ENCODE results near the gene SLC6A7.

Gene SLC6A7

DNA sequence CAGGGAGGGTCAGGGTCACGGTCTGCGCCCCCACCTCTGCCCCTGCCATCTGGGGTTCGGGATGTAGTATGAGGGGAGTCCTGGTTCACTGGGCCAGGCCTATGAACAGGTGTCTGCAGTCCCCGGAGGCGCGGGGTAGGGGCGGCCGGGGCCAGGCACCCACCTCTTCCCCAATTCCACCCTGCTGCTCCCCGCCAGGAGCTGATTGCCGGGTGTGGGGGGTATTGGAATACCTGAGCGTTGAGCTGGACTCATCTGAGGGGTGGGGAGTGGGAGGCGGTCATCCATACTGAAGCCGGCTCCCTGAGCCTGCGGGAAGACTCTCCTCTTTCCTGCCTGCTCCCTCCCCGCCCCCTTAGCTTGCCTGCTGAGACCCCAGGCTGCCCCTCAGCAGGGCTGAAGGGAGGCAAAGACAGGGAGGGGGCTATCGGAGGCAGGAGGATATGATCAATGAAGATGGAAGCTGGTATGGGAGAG is 679 bp downstream of the SLC6A7 start:
- DNase-seq (ENCODE audit: low read depth in 2 of 3, low spot score in 2 of 3): no peak

DNA sequence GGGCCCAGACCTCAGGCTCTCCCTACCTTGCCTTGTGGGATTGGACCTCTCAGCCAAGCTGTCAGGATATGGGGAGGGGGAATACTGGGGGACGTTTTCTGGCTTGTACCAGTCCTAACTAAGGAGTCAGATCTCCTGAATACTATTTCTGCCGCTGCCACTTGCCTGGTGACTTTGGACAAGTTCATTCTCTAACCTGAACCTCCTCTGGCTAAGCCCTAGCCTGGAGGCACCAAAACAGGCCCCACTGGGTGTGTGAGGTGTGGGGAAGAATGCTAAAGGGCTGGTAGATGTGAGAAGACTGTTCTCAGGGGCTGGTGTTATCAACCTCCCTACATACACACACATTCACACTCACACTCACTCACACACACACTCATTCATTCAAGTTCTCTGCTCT is 1.1 kb downstream of the SLC6A7 start:
- no peak for DNase-seq (ENCODE audit: low read depth in 2 of 3, low spot score in 2 of 3)

DNA sequence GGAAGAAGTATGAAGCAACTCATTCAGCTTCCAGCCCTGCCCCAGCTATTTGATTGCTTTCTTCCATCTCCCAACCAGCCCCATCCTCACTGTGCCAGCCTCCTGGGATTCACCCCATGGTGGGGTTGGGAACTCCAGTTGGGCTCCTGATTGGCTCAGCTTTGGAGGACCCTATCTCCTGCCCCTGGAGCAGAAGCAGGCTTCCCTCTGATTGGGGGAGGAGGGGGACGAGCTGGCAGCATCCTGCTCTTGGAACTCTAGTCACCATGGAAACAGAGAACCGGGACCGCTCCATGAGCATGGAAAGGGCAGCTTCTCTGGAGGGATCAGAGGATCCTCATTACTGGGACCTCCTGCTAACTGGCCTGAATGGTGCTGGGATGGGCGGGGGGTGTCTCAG is 2.6 kb downstream of the SLC6A7 start:
- no peak for DNase-seq (ENCODE audit: low read depth in 2 of 3, low spot score in 2 of 3)

DNA sequence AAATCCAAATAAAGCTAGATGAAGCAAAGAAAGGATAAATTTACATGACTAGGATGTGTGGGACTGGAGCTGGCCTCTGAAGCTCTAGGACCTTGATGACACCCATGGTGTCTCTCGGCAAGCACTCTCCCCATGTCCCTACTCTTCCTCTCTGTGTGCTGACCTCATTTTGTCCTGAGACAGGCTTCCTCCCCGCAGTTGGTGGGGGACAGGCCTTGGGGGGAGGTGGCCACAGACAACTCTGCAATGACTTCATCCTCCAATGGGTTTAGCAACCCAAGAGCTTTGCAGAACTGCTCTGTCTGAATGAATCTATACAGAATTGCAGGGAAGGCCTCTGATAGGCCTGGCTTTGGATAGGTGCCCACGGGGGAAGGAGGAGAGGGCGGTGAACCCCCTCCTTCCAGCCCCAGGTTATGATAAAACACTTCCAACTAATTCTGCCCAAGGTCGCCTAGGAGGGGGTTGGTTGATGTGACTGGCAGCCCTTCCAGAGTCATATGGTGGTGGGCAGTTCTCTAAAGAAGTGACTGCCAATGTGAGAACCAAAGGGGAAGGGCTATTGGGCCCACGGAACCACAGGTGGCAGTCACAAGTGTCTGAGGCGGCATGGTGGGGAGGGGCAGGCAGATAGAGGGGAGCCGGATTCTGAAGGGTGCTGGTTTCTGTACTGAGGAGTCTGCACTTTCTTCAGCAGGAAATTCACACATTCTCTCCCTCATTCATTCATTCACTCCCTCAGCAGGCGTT is 6.0 kb downstream of the SLC6A7 start:
- no peak for DNase-seq (ENCODE audit: low read depth in 2 of 3, low spot score in 2 of 3)

DNA sequence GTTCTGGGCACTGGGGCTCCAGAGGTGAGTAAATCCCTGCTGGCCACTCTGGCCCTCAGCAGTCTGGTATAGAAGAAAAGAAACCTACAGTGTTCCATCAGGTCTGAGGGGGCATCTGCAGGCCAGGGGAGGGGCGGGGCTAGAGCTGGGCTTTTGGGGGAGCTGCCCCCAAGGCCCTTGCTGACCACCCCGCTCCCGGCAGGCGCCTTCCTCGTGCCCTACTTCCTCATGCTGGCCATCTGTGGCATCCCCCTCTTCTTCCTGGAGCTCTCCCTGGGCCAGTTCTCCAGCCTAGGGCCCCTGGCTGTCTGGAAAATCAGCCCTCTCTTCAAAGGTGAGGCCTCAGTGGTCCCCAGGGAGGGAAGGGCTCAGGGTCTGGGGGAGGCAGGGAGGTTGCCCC is 6.7 kb downstream of the SLC6A7 start:
- DNase-seq (ENCODE audit: low read depth in 2 of 3, low spot score in 2 of 3): no peak

DNA sequence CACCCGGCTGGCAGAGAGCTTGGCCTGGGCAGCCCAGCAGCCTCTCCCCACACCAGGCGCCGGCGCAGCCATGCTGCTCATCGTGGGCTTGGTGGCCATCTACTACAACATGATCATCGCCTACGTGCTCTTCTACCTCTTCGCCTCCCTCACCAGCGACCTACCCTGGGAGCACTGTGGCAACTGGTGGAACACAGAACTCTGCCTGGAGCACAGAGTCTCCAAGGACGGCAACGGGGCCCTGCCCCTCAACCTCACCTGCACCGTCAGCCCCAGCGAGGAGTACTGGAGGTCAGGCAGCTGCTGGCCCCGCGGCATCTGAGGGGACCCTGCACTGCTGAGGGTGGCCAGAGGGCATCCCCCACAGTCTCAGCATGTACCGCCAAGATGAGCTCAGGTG is 7.1 kb downstream of the SLC6A7 start:
- no peak for DNase-seq (ENCODE audit: low read depth in 2 of 3, low spot score in 2 of 3)

DNA sequence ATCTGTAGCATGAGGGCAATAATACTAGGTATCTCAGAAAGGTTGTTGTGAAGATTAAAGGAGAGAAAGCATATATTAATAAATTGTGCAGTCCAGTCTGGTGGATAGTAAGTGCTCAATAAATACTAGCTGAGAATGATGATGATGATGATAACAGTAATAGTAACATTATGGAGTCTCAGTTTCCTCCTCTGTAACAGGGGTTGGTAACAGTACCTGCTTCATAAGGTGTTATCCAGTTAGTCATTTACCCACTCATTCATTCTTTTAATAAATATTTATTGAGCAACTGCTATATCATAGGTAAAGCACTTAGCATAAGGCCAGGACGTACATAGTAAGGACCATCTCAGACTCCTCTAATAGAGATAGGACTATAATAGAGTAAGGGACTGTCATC is 7.6 kb downstream of the SLC6A7 start:
- no peak for DNase-seq (ENCODE audit: low read depth in 2 of 3, low spot score in 2 of 3)

DNA sequence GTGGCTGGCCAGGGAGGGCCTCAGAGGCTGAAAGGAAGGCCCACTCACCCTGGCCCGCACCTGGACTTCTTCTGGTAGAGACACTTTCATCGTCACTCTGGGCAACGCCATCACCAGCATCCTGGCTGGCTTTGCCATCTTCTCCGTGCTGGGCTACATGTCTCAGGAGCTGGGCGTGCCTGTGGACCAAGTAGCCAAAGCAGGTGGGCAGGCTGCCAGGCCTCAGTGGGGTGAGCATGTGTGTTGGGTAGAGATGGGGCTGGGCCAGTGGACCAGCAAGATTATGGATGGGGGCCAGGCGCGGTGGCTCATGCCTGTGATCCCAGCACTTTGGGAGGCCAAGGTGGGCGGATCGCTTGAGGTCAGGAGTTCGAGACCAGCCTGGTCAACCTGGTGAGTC is 12.6 kb downstream of the SLC6A7 start:
- no peak for DNase-seq (ENCODE audit: low read depth in 2 of 3, low spot score in 2 of 3)

DNA sequence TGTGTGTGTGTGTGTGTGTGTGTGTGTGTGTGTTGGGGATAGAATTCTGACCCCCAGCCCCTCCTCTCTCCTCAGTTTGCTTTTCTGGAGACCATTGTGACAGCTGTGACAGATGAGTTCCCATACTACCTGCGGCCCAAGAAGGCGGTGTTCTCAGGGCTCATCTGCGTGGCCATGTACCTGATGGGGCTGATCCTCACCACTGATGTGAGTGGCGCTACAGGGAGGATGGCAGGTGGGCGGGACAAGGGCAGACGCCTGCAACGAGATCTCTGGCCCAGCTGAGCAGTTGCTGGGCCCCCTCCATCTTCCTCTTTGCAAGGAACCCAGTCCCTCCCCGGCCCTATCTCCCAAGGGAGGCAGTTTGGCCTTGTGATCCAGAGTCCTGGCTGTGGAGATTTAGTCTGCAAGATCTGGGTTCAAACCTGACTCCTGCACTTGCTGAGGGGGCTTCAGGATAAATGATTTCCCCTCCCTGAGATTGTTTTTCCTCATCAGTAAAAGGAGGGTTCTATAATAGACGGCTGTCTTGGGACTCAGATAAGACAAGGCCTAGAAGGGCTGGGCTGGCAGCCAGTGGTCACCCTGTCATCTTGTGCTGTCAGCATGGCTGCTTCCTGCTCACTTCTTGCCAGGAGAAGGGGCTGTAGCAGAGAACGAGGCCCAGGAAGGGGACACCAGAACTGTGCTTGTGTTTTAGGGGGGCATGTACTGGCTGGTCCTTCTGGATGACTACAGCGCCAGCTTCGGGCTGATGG is 14.1 kb downstream of the SLC6A7 start:
- DNase-seq (ENCODE audit: low read depth in 2 of 3, low spot score in 2 of 3): no peak

DNA sequence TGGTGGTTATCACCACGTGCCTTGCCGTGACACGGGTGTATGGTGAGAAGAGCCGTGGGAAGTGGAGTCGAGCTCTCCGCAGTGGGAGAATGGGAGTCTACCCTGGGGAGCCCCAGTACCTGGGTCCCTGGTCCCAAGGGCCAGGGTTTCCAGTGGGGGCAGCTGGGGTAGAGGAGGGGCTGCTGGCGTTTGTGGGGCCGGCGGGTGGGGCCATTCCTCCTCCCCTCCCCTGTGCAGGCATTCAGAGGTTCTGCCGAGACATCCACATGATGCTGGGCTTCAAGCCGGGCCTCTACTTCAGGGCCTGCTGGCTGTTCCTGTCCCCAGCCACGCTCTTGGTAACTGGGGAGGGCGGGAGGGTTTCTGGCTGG is 14.7 kb downstream of the SLC6A7 start:
- no peak for DNase-seq (ENCODE audit: low read depth in 2 of 3, low spot score in 2 of 3)

DNA sequence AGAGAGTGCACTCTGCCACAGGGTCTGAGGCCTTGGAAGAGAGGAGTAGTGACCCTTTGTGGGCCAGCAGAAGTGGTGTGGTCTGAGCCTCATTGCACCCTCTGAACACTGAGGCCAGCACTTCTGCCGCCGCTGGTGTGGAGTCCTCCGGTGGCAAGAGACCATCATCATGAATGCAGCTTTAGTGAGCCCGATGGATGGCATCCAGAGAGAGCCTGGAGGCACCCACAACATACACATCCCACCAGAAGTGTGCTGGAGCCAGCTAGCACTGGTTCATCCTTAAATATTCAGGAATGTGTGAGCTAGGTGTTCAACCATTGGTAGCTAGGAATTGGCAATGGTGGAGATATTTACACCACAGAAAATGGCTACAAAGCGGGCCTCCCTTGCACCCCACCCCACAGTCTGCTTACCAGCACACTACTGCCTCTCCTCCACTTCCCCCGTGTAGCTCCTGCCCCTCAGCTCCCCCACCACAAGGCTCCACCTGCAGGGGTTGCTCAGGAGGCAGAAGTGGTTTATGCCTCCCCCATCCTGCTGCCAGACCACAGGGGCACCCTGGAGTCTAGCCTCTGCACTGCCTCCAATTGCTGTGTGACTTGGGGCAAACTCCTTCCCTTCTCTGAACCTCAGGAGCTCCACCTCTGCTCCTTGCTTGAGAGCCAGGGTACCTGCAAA is 16.4 kb downstream of the SLC6A7 start:
- no peak for DNase-seq (ENCODE audit: low read depth in 2 of 3, low spot score in 2 of 3)

DNA sequence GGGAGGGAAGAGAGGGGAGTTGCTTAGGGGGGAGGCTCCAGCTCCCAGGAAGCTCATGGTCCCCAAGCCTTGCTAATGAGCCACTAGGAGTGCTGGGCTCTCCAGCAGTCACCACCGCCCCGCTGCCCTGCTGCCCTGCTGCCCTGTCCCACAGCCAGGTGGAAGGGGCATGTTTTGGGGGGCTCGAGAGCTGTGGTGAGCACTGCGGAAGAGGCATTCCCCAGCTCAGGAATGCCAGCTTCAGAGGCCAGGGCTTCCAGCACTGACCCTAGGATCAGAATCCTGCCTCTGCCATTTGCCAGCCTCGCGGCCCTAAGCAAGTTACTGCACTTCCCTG is 16.9 kb downstream of the SLC6A7 start:
- DNase-seq (ENCODE audit: low read depth in 2 of 3, low spot score in 2 of 3): no peak

DNA sequence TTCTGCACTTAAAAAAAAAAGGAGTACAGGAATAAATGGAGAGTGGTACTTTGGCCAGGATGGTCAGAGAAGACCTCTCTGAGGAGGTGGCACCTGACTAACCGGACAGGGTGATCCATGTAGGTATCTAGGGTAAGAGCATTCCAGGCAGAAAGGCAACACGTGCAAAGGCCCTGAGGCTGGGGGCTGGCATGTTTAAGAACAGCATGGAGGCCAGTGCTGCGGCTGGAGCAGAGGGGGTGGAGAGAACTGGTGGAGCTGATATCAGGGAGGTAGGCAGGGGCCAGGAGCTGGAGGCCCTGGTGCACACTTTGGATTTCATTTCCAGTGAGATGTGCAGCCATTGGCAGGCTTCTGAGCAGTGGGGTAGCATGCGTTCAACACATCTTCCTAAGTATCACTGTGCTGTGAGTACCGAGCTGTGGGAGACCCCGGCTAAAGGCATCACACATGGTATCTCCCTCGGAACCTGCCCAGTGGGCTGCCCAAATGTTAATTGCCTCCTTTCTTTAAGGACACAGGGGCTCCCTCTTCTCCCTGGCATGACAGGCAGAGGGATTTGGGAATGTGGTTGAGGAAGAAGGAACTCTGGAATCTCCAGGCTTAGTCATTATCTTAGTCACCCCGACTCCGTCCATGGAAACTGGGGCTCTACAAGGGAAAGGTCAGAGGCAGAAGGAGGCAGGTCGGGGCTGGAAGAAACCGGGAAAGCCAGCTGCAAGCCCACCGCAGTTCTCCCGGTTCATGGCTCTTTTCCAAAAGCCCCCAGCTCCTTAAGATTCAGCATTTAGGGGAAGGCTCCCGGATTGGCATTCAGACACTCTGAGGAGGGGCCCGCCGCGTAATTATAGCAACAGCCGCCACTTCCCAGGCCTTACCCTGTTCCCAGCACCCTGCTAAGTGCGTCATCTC is 18.6 kb downstream of the SLC6A7 start:
- DNase-seq (ENCODE audit: low read depth in 2 of 3, low spot score in 2 of 3): no peak

DNA sequence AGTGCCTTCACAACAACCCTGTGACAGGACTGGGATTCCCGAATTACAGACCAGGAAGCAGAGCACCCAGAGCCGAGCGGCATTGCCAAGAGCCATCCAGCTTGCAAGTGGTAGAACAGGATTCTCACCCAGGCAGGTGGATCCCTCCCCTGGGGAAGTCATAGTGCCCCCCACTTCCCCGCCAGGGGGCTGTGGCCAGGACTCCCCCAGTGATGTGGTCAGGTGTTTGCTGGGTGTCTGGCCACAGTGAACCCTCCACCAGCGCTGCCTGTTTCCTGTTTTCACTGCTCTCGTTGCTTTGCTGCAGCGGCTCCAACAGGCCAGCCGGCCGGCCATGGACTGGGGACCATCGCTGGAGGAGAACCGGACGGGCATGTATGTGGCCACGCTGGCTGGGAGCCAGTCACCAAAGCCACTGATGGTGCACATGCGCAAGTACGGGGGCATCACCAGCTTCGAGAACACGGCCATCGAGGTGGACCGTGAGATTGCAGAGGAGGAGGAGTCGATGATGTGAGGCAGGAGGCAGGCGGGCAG is 19.3 kb downstream of the SLC6A7 start:
- no peak for DNase-seq (ENCODE audit: low read depth in 2 of 3, low spot score in 2 of 3)

DNA sequence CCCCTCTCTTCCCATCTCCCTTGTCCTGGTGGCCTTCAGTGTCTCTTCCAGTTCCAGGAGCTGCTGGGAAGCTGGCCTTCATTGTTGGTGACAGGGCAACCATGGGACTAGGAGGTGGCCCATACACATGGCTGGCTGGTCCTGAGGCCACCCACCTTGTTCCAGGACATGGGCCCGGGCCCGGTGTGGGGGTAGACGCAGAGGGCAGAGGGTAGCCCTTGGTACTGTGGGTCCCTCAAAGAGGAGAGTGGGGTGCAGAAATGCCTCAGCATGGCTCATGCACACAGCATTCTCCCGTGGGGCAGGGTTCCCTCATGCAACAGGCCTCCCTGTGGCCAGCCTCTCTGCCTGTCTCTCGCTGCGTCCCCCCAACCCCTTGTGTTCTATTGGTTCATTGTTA is 20.8 kb downstream of the SLC6A7 start:
- no peak for DNase-seq (ENCODE audit: low read depth in 2 of 3, low spot score in 2 of 3)

DNA sequence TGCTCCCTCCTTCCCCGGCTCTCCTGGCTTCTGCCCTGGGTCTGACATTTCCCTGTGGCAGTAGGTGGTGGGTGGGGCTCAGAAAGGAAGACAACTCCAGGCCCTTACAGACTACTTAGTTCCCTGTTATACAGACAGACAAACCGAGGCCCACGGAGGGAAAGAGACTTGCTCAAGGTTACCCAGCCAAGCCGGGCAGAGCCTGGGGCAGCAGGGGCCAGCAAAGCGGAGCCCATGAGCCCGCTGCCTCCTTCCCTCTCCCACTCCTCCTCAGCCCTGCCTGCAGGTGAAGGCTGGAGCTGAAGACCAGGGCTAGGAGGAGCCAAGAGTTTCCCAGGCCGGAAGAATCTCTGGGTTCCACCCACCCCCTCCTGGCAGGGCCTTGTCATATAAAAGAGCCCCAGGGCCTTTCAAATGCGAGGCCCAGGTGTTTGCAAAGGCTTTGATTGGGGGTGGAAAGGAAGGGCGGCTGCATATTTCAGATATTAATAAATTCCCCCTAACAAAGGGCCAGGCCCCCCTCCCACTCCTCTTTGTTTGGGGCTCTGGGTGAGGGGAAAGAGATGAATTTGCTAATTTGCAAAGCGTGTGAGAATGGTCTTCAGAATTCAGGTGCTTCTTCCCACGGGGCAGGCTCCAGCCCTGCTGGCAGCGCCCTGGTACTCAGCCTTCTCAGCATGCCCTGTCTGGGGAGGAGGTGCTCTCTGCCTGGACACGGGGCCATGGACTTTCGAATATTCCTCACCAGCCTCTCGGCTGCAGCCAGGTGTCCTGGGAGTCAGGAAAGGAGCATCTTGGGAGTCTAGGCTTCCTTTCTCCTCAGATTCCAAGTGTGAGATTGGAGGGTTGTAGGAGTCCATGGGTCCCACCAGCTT is 21.5 kb downstream of the SLC6A7 start:
- no peak for DNase-seq (ENCODE audit: low read depth in 2 of 3, low spot score in 2 of 3)

DNA sequence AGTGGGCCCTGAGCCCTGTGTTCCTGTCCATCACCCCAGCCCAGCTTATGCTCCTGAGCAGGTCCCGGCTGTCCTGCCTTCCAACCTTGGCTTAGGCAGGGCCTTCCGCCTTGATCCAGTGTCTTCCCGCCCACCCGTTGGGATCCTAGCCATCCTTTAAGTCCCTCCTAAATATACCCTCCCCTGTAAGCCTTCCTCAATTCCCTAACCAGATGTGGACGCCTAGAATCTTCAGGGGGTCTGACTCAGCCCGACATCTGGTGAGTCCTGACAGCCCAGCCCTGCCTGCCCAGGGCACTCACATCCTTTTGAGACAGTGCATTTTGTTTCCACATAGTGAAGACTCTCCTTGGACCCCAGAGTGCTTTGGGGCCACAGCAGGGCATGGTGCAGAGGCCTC is 23.7 kb downstream of the SLC6A7 start:
- no peak for DNase-seq (ENCODE audit: low read depth in 2 of 3, low spot score in 2 of 3)

DNA sequence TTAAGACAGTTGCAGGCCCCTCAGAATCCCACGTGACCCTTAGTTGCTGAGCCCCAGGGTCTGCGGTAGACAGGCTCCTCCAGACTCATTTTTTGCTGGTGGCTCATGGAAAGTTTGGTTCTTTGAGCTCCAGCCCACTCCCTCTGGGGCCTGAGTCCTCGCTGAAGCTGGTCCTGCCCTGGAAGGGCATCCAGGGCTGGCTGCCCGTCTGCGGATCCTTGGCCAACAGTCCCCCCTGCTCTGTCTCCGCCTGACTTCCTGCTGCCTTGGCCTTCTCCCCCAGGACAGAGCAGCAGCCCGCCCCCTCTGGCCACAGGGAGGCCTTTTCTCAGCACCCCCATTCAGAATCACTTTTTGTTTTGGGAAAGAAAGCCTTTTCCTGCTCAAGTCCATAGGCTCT is 24.4 kb downstream of the SLC6A7 start:
- DNase-seq (ENCODE audit: low read depth in 2 of 3, low spot score in 2 of 3): no peak

DNA sequence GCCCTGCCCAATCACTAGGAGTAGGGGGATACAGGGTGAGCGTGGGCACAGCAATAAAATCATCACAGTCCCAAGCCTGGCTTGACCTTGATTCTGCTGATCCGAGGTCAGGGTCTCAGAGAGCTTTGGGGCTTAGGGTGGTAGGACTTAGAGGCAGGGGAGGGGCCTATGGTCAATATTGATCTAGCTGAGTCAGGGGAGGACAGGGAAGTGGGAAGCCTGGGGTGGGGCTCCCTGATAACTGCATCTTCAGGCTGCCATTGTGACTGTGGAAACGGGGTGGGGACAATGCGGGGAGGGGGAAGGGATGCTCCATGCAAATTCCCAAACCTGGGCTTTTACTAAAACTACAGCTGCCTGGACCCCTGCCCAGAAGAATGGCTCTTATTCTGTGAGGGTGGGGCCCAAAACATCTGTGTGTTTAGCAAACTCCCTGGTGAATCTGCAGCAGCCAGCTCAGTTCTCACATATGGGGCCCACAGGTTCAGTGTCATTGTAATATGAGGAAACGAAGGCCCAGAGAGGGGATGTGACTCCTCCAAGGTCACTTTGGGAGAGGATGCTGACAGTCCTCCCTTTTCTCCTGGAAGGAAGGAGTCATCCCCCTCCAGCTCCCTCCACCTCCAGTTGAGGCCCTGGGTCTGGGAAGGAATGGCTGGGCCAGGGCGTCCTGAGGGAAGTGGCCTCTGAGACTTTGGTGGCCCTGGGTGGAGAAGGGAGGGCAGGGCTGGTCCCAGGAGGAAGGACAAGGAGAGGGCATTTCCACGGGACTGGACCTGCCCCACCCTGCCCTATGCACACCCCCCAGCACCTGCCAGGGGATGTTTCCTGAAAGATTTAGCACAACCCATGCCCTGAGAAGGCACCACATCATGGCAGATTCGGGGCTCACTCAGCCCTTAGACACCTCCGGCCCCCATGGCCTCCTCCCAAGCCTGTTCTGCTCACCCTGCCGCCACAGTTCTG is 26.4 kb downstream of the SLC6A7 start:
- no peak for DNase-seq (ENCODE audit: low read depth in 2 of 3, low spot score in 2 of 3)
